Measurements from ENCODE around the gene FOXJ3.

DNA sequence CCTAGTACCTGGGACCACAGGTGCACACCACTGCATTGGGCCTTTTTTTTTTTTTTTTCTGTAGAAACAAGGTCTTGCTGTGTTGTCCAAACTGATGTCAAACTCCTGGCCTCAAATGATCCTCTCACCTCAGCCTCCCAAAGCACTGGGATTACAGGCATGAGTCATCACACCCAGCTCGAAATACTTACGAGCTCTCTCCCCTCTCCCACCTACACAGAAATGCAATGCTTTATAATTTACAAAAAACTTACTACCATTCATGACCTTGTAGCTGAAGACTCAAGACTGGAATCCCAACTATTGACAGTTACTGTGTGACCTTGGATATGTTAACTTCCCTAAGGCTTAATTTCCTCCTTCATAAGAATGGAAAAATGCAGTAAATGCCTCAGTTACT lies 18.7 kb downstream of the FOXJ3 start:
- no peak for TF ChIP-seq POLR2A (IDR thresholded peaks at IDR 0.05)
- TF ChIP-seq, protein P1, sequence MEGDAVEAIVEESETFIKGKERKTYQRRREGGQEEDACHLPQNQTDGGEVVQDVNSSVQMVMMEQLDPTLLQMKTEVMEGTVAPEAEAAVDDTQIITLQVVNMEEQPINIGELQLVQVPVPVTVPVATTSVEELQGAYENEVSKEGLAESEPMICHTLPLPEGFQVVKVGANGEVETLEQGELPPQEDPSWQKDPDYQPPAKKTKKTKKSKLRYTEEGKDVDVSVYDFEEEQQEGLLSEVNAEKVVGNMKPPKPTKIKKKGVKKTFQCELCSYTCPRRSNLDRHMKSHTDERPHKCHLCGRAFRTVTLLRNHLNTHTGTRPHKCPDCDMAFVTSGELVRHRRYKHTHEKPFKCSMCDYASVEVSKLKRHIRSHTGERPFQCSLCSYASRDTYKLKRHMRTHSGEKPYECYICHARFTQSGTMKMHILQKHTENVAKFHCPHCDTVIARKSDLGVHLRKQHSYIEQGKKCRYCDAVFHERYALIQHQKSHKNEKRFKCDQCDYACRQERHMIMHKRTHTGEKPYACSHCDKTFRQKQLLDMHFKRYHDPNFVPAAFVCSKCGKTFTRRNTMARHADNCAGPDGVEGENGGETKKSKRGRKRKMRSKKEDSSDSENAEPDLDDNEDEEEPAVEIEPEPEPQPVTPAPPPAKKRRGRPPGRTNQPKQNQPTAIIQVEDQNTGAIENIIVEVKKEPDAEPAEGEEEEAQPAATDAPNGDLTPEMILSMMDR (IDR thresholded peaks at IDR 0.05 in 8 of 11, conservative IDR thresholded peaks at IDR 0.05 in 3 of 11): no peak

Data from spleen (tissue), 7 donors.